AG09319 (cell line): ENCODE data around the gene CRELD2.

Experiments used
- DNase-seq: peaks from one replicate; pipeline ENCODE4 v3.0.0-alpha.2; 2010; ENCODE audit warnings: low read depth; ENCODE audit errors: extremely low read depth
- TF ChIP-seq, protein P1 (sequence below): IDR thresholded peaks from 2 replicates; pipeline ENCODE4 v1.5.1; 2011; ENCODE audit warnings: low read depth, mild to moderate bottlenecking, inconsistent platforms, low read length, moderate library complexity

Gene CRELD2

DNA sequence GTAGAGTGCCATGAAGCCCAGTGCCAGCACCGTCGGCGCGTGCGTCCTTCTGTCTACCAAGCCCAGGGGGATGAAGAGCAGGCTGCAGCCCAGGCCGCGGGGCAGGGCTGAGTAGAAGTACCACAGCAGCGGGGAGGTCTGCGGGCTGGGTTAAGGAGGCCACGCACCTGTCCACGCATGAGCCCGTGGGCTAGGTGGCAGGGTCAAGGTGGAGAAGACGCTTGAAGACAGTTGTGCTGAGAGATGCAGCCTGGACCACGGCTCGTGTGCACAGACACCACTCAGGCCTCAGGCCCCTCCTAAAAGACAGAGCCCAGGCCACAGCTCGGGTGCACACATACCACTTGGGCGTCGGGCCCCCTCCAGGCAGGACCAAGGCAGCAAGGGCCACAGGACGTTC is 10.6 kb upstream of the CRELD2 start:
- no peak for DNase-seq
- TF ChIP-seq, protein P1, sequence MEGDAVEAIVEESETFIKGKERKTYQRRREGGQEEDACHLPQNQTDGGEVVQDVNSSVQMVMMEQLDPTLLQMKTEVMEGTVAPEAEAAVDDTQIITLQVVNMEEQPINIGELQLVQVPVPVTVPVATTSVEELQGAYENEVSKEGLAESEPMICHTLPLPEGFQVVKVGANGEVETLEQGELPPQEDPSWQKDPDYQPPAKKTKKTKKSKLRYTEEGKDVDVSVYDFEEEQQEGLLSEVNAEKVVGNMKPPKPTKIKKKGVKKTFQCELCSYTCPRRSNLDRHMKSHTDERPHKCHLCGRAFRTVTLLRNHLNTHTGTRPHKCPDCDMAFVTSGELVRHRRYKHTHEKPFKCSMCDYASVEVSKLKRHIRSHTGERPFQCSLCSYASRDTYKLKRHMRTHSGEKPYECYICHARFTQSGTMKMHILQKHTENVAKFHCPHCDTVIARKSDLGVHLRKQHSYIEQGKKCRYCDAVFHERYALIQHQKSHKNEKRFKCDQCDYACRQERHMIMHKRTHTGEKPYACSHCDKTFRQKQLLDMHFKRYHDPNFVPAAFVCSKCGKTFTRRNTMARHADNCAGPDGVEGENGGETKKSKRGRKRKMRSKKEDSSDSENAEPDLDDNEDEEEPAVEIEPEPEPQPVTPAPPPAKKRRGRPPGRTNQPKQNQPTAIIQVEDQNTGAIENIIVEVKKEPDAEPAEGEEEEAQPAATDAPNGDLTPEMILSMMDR: no peak

GRCh38 chr22:49909476-49910205 is 8.8 kb upstream of the CRELD2 start:
- DNase-seq: no peak
- TF ChIP-seq, protein P1: no peak

DNA sequence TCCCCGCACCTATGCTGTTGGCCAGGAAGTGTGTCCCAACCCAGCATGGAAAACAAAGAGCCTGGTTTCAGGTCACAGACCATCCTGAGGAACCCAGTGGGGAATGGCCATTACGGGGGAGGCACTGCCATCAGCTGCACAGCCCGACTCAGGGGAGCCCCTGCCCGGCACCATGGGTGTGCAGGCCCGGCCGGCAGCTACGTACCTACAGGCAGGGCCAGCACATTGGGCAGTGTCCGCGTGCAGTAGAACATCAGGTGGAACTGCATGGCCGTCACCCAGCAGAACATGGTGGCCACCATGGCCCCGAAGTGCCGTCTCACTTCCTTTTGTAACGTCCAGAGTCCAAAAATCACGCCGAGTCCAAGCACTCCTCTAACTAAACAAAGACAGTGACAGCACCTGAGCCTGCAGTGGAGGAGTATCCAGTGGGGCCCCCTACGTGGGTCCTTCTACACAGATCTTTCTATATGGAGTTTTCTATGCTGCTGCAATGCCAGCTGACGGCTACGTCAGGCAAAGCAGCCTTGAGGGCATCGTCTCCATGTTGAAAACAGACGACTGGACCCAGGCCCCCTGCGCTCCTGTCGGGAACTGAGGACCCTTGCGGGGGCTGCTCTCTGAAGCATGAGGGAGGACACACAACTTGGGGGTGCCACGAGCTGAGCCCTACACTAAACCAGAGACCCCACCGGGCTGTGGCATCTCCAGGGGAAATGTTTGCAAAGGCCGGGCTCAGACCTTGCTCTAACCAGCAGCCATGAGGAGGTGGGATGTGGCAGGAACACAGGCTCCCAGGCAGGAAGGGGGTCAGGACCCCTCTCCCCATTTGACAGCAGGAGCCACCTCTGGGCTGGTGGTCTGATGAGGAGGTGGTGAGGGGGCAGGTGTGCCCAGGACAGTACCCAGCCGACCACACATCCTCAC is 7.9 kb upstream of the CRELD2 start:
- TF ChIP-seq, protein P1: no peak
- no peak for DNase-seq

GRCh38 chr22:49911881-49912625 is 6.4 kb upstream of the CRELD2 start:
- no peak for DNase-seq
- TF ChIP-seq, protein P1: no peak

DNA sequence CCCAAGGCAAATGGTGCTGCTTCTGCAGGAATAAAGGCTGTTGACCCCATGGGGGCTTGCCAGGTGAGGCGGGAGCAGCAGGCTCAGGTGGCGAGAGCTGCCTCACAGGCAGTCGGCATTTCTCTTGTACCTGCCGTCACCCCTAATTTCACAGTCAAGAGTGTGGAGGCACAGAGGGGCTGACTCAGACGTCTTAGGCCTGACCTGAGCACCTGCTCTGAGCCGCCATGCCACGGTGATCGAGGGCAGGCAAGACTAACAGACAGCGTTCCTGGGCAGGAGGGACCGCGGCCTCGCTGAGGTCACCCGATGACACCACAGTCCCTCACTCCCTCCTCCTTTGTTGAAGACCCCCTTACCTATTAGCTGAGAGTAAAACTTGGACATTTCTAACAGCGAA is 5.4 kb upstream of the CRELD2 start:
- DNase-seq: no peak
- TF ChIP-seq, protein P1: no peak

- TF ChIP-seq, protein P1: no peak
- DNase-seq: no peak
Observed at GRCh38 chr22:49913446-49913845, 5.0 kb upstream of the CRELD2 start.
